ENCODE data around the gene KATNAL1. TPM values are rescaled to one million over a fixed set of nuclear protein-coding genes. Genes with fewer than 3 reads are reported as not detected.

KATNAL1 gene
- total and polyA plus RNA-seq, 10 of the 15 experiments (the other 5 are each of a cell fraction or from before 2014, with no cell fraction given): 6.5 to 18.7 (median 11.7) TPM

GRCh38 chr13:30341815-30342570 lies 34.6 kb upstream of the KATNAL1 start:
- DNase-seq (ENCODE audit: low read depth, low spot score) (no peak), FAIRE-seq (no peak), ATAC-seq (no peak)
- ChIA-PET RAD21 (ENCODE audit: unreplicated experiment) (interaction anchor here (2.0 kb wide), 1 partner anchor 209 kb away, joined by 9 read pairs; no protein-coding TSS in a partner anchor), SMC1A (ENCODE audit: uncharacterized antibody, unreplicated experiment) (interaction anchor here (0.6 to 1.8 kb wide), 6 partner anchors 11 to 236 kb away, joined by 3 to 8 read pairs (median 3); no protein-coding TSS in a partner anchor), CTCF (interaction anchor here (1.2 to 1.3 kb wide), 2 partner anchors 11 to 18 kb away, joined by 3 read pairs; no protein-coding TSS in a partner anchor), POLR2A (no interaction called here)
- Histone ChIP-seq H2AFZ (ENCODE audit: control insufficient read depth, low read depth, low read length) (no peak overlapping the region), H3K9me3 (replicated peaks; ENCODE audit: control insufficient read depth, insufficient read depth, low read length) (no peaks in the 10 kb centered on the region), H4K20me1 (ENCODE audit: control insufficient read depth, insufficient read depth) (no peaks in the 10 kb centered on the region), H3K4me2 (ENCODE audit: control insufficient read depth, insufficient read depth) (no peak overlapping the region), H3K36me3 (ENCODE audit: control insufficient read depth in 2 of 2, insufficient read depth in 2 of 2, low read length in 1 of 2) (no peaks in the 10 kb centered on the region), H3K27ac (ENCODE audit: control insufficient read depth, insufficient read depth) (no peak overlapping the region), H3K9ac (ENCODE audit: control insufficient read depth, insufficient read depth, low read length) (no peak overlapping the region), H3K4me1 (ENCODE audit: control insufficient read depth, insufficient read depth, low read length) (peaks cover 10% of the 10 kb centered on the region), H3K79me2 (ENCODE audit: control insufficient read depth, insufficient read depth, low read length) (no peaks in the 10 kb centered on the region), H3K4me3 (no peak overlapping the region), H3K27me3 (replicated peaks in 1 of 2; ENCODE audit: control insufficient read depth in 2 of 2, insufficient read depth in 2 of 2, low read length in 1 of 2) (no peaks in the 10 kb centered on the region)
- in situ Hi-C loops (cut with MboI) (no loop called here), intact Hi-C loops (cut with micrococcal nuclease; ENCODE audit: unreplicated experiment) (no loop called here)
- TF ChIP-seq HDAC2 (IDR thresholded peaks at IDR 0.05) (no peak), SUZ12 (IDR thresholded peaks at IDR 0.05; ENCODE audit: unreplicated experiment) (no peak), DPF2 (IDR thresholded peaks at IDR 0.05) (no peak), NFYA (IDR thresholded peaks at IDR 0.05; ENCODE audit: borderline replicate concordance, low read depth, low read length) (no peak), ELK1 (IDR thresholded peaks at IDR 0.05; ENCODE audit: low read depth, low read length) (no peak), RAD51 (IDR thresholded peaks at IDR 0.05) (no peak), CBFB (IDR thresholded peaks at IDR 0.05; ENCODE audit: low read depth) (no peak), CTCF (IDR thresholded peaks at IDR 0.05 in 2 of 3, conservative IDR thresholded peaks at IDR 0.05 in 1 of 3; ENCODE audit: control insufficient read depth in 2 of 3, extremely low read depth in 1 of 3, insufficient read depth in 1 of 3, low read depth in 3 of 3, low read length in 3 of 3) (no peak), YBX1 (IDR thresholded peaks at IDR 0.05) (no peak), POLR2A (IDR thresholded peaks at IDR 0.05; ENCODE audit: low read depth, low read length) (no peak), CHD1 (IDR thresholded peaks at IDR 0.05; ENCODE audit: low read depth, low read length) (no peak), ATF2 (IDR thresholded peaks at IDR 0.05; ENCODE audit: low read length) (no peak), IRF4 (IDR thresholded peaks at IDR 0.05; ENCODE audit: low read depth, low read length) (no peak), RAD21 (IDR thresholded peaks at IDR 0.05; ENCODE audit: insufficient read depth, low read depth, low read length) (no peak), SMC3 (IDR thresholded peaks at IDR 0.05; ENCODE audit: borderline replicate concordance, low read length) (no peak), PAX5 (IDR thresholded peaks at IDR 0.05; ENCODE audit: borderline replicate concordance, low read depth, low read length) (no peak), E2F8 (IDR thresholded peaks at IDR 0.05; ENCODE audit: low read depth, partially characterized antibody) (no peak), KLF5 (IDR thresholded peaks at IDR 0.05; ENCODE audit: partially characterized antibody) (no peak)
- no TSS peak for BruUV-seq (replicated peaks)
- WGBS (ENCODE audit: insufficient coverage, insufficient replicate concordance, low lambda C conversion rate, missing lambda C conversion rate): 86% methylated on average over 9 of the region's 9 CpGs
